GM12891 (cell line): Measurements from ENCODE around the gene ADAMTS3.

Source experiments
- POLR2A ChIP-seq: IDR thresholded peaks from 2 replicates; pipeline ENCODE4 v1.6.1; 2011; ENCODE audit warnings: low read depth, low read length, control low read depth
- SPI1 ChIP-seq: IDR thresholded peaks from 2 replicates; pipeline ENCODE4 v1.6.1; 2011; ENCODE audit warnings: low read depth, low read length, control low read depth
- TAF1 ChIP-seq: IDR thresholded peaks from 2 replicates; pipeline ENCODE4 v1.6.1; 2011; ENCODE audit warnings: low read depth, low read length, control low read depth

GRCh38 chr4:72243641-72244040 lies 325.4 kb downstream of the ADAMTS3 start:
- TF ChIP-seq POLR2A (no peak), SPI1 (no peak), TAF1 (no peak)
